GM21737 (cell line): ENCODE data around the gene UGT1A1.
"Not testable (repeated sequence)": the region's sequence is repeated elsewhere in the genome, so short reads cannot be mapped to it uniquely, and the experiment has no call there.

ENCODE experiments used
- ATAC-seq: cut with Tn5 transposase; IDR thresholded peaks from one replicate; pipeline ENCODE4 v1.9.1; 2021; ENCODE audit warnings: mild to moderate bottlenecking, moderate library complexity; ENCODE audit not compliant: unreplicated experiment

The UGT1A1 gene

GRCh38 chr2:233760043-233760442 is at the start of gene UGT1A1:
TSS of gene UGT1A1 (plus strand) at chr2:233760270. CDS start at chr2:233760288, 18 bp downstream.
- no peak for ATAC-seq

GRCh38 chr2:233711312-233712008 is 48.6 kb upstream of the UGT1A1 start:
- no peak for ATAC-seq

- no peak for ATAC-seq
Measured at GRCh38 chr2:233712611-233713261, 47.3 kb upstream of the UGT1A1 start, which contains the start of gene UGT1A5. TSS of gene UGT1A5 (plus strand) at chr2:233712907. CDS start at chr2:233712992, 85 bp downstream.

GRCh38 chr2:233713262-233713615 is 46.8 kb upstream of the UGT1A1 start:
- ATAC-seq, result no peak

- ATAC-seq, result no peak
Measured at GRCh38 chr2:233714121-233714520, 45.9 kb upstream of the UGT1A1 start.

- ATAC-seq, result no peak
Measured at GRCh38 chr2:233718552-233718951, 41.5 kb upstream of the UGT1A1 start, which contains the start of gene UGT1A4. TSS of gene UGT1A4 (plus strand) at chr2:233718736. CDS start at chr2:233718821, 85 bp downstream.

GRCh38 chr2:233728723-233729301 is 31.3 kb upstream of the UGT1A1 start, which contains the start of gene UGT1A3:
TSS of gene UGT1A3 (plus strand) at chr2:233729042. CDS start at chr2:233729127, 85 bp downstream.
- no peak for ATAC-seq

GRCh38 chr2:233736868-233737653 is 23.0 kb upstream of the UGT1A1 start:
- not testable (repeated sequence) for ATAC-seq

- no peak for ATAC-seq
Measured at GRCh38 chr2:233740870-233741269, 19.2 kb upstream of the UGT1A1 start.

GRCh38 chr2:233743464-233744259 is 16.4 kb upstream of the UGT1A1 start:
- no peak for ATAC-seq

- ATAC-seq, result no peak
Measured at GRCh38 chr2:233745073-233745755, 14.9 kb upstream of the UGT1A1 start.

- not testable (repeated sequence) for ATAC-seq
Measured at GRCh38 chr2:233745838-233746237, 14.2 kb upstream of the UGT1A1 start.

GRCh38 chr2:233746475-233747282 is 13.4 kb upstream of the UGT1A1 start:
- no peak for ATAC-seq

- no peak for ATAC-seq
Measured at GRCh38 chr2:233747283-233747544, 12.9 kb upstream of the UGT1A1 start.

- ATAC-seq, result not testable (repeated sequence)
Measured at GRCh38 chr2:233750689-233751088, 9.4 kb upstream of the UGT1A1 start.

GRCh38 chr2:233751212-233752009 is 8.7 kb upstream of the UGT1A1 start:
- not testable (repeated sequence) for ATAC-seq

- no peak for ATAC-seq
Measured at GRCh38 chr2:233754872-233755611, 5.0 kb upstream of the UGT1A1 start.
